Heart left ventricle (tissue), 13 donors: ENCODE data around the gene SMAD7.
A peak's percentile ranks its signal among the peaks of the same experiment; 100 is the strongest.

ENCODE experiments used
- POLR2A ChIP-seq, 2 donors: fragments of 450-650 bp; IDR thresholded peaks; one replicate each; pipeline ENCODE4 v1.6.1; 2017; ENCODE audit warnings: antibody characterized with exemption in 2 of 2, mild to moderate bottlenecking in 2 of 2, moderate library complexity in 2 of 2
- TF ChIP-seq, protein P1 (sequence below), 12 donors: fragments of 200-600 bp; sonication (generic) in 4 of 12; IDR thresholded peaks; one replicate each; pipeline versions ENCODE4 v1.5.0 to v1.8.0; 2018 to 2022; ENCODE audit warnings: antibody characterized with exemption in 12 of 12, mild to moderate bottlenecking in 5 of 12
- donor health status: ischemic (EF 13 %, LVEDD 7.1; RV severe dilation, severe dysfunction).
- donor health status: DM: no; HTN: yes; CAD: no.
- donor health status: DM: no; HTN: no; CAD: no.
- donor health status: ischemic (EF 25% LVEDD 6.9; RV normal size, moderate dysfunction).
- donor health status: ischemic (EF 25% LVEDD 5.7; RV mildly dilated, moderate dysfunction).
- donor health status: ischemic (EF 35%, LVEDD 5.7; RV mildly dilated, moderate dysfunction).
- donor health status: nonischemic (EF 11% LVEDD 7.7; RV severe dilation, severe dysfunction).
- donor health status: DM: yes; HTN: yes; CAD: no.
- donor health status: PGD.
- donor health status: ischemic (EF 29% LVEDD 5.4; RV normal size, mild dysfunction).
- donor health status: nonischemic (EF 23%, LVEDD 6.1; RV moderate dilation, normal function).

- TF ChIP-seq, protein P1, sequence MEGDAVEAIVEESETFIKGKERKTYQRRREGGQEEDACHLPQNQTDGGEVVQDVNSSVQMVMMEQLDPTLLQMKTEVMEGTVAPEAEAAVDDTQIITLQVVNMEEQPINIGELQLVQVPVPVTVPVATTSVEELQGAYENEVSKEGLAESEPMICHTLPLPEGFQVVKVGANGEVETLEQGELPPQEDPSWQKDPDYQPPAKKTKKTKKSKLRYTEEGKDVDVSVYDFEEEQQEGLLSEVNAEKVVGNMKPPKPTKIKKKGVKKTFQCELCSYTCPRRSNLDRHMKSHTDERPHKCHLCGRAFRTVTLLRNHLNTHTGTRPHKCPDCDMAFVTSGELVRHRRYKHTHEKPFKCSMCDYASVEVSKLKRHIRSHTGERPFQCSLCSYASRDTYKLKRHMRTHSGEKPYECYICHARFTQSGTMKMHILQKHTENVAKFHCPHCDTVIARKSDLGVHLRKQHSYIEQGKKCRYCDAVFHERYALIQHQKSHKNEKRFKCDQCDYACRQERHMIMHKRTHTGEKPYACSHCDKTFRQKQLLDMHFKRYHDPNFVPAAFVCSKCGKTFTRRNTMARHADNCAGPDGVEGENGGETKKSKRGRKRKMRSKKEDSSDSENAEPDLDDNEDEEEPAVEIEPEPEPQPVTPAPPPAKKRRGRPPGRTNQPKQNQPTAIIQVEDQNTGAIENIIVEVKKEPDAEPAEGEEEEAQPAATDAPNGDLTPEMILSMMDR (IDR thresholded peaks at IDR 0.05), result peak in 1 of 12 donors; percentile 17
- TF ChIP-seq POLR2A (IDR thresholded peaks at IDR 0.05), result no peak
Observed at GRCh38 chr18:48896875-48897511, 53.8 kb downstream of the SMAD7 start.
